Breast epithelium (tissue), 4 donors: Measurements from ENCODE around the gene MSGN1. TPM values are rescaled to one million over a fixed set of nuclear protein-coding genes. Genes with fewer than 3 reads are reported as not detected.

Experiments
- DNase-seq, 2 donors: peaks; one replicate each; pipeline ENCODE4 v3.0.0-alpha.2; 2019; ENCODE audit warnings: low spot score in 2 of 2
- H3K27ac ChIP-seq, 2 donors: fragments of 200-600 bp; sonication (generic) in 1 of 2; one replicate each; pipeline ENCODE4 v1.5.1; 2016 to 2019; ENCODE audit warnings: mild to moderate bottlenecking in 1 of 2
- H3K27me3 ChIP-seq, 2 donors: fragments of 200-600 bp; sonication (generic) in 1 of 2; one replicate each; pipeline versions ENCODE4 v1.5.1 to v1.6.0; 2017 to 2019; ENCODE audit warnings: control low read depth in 1 of 2, mild to moderate bottlenecking in 1 of 2
- H3K36me3 ChIP-seq: fragments of 200-600 bp; one replicate; pipeline ENCODE4 v1.5.1; 2019
- H3K4me1 ChIP-seq, 2 donors: fragments of 200-600 bp; sonication (generic); one replicate each; pipeline ENCODE4 v1.5.1; 2016 to 2019; ENCODE audit warnings: control low read depth in 1 of 2
- H3K4me3 ChIP-seq, 3 donors: fragments of 200-600 bp; sonication (generic); 1 replicate in 2 of 3; 2 replicates in 1 of 3; pipeline ENCODE4 v1.5.1; 2016 to 2019; ENCODE audit warnings: mild to moderate bottlenecking in 3 of 3, moderate library complexity in 2 of 3
- H3K9me3 ChIP-seq, 2 donors: fragments of 200-600 bp; sonication (generic) in 1 of 2; one replicate each; pipeline ENCODE4 v1.5.1; 2016 to 2019; ENCODE audit warnings: control low read depth in 1 of 2
- CTCF ChIP-seq, 3 donors: fragments of 450-650 bp; IDR thresholded peaks; one replicate each; pipeline ENCODE4 v1.5.1; 2016 to 2017; ENCODE audit warnings: antibody characterized with exemption in 3 of 3, mild to moderate bottlenecking in 3 of 3, moderate library complexity in 3 of 3
- POLR2A ChIP-seq: fragments of 450-650 bp; IDR thresholded peaks from one replicate; pipeline ENCODE4 v1.6.1; 2016; ENCODE audit warnings: antibody characterized with exemption, mild to moderate bottlenecking, moderate library complexity
- POLR2AphosphoS5 ChIP-seq, 3 donors: sonication (generic); formaldehyde crosslinking; IDR thresholded peaks; one replicate each; pipeline ENCODE4 v1.6.1; 2017; ENCODE audit warnings: antibody characterized with exemption in 3 of 3
- intact Hi-C: fragments of 100-400 bp; cut with DNase I; formaldehyde crosslinking; loops from one replicate; pipeline ENCODE4 v1.15.1; 2023; ENCODE audit warnings: low total_unique reads
- total RNA-seq, 3 donors: library from RNA; depleted of rRNA; stranded (reverse); fragments of >200 nt; gene quantifications; one replicate each; pipeline ENCODE4 v1.1.0, GENCODE V29; 2016

Gene MSGN1
- total RNA-seq, 3 donors from 2014 or later: not detected

GRCh38 chr2:17847236-17847635 is 31.0 kb downstream of the MSGN1 start:
- DNase-seq: no peak
- Histone ChIP-seq H3K4me3 (no peak overlapping the region), H3K9me3 (no peaks in the 10 kb centered on the region), H3K27ac (no peak overlapping the region), H3K36me3 (no peaks in the 10 kb centered on the region), H3K27me3 (no peaks in the 10 kb centered on the region), H3K4me1 (no peaks in the 10 kb centered on the region)
- no peak for TF ChIP-seq CTCF (IDR thresholded peaks at IDR 0.05)
- no peak for TF ChIP-seq POLR2A
- no peak for TF ChIP-seq POLR2AphosphoS5 (IDR thresholded peaks at IDR 0.05)
- intact Hi-C loops: no loop called here

- intact Hi-C loops: no loop called here
- TF ChIP-seq CTCF (IDR thresholded peaks at IDR 0.05) (no peak), POLR2AphosphoS5 (IDR thresholded peaks at IDR 0.05) (no peak), POLR2A (no peak)
- Histone ChIP-seq H3K4me1 (no peaks in the 10 kb centered on the region), H3K36me3 (no peaks in the 10 kb centered on the region), H3K27me3 (no peaks in the 10 kb centered on the region), H3K4me3 (no peak overlapping the region), H3K9me3 (no peaks in the 10 kb centered on the region), H3K27ac (no peak overlapping the region)
- DNase-seq: no peak
These were observed 33.0 kb downstream of the MSGN1 start for GRCh38 chr2:17849275-17849674.

- TF ChIP-seq POLR2AphosphoS5 (IDR thresholded peaks at IDR 0.05): no peak
- no peak for TF ChIP-seq POLR2A
- no peak for TF ChIP-seq CTCF (IDR thresholded peaks at IDR 0.05)
These were observed 33.9 kb downstream of the MSGN1 start for GRCh38 chr2:17850151-17850550.

GRCh38 chr2:17851731-17852585 is 35.7 kb downstream of the MSGN1 start:
- no peaks in the 10 kb centered on the region for H3K36me3 ChIP-seq
- no peak overlapping the region for H3K4me3 ChIP-seq
- no peaks in the 10 kb centered on the region for H3K9me3 ChIP-seq
- H3K27me3 ChIP-seq: no peaks in the 10 kb centered on the region
- H3K27ac ChIP-seq: no peak overlapping the region
- H3K4me1 ChIP-seq: no peaks in the 10 kb centered on the region
- DNase-seq: peak in 1 of 2 donors; percentile 26
- intact Hi-C loops: no loop called here
- TF ChIP-seq POLR2A (no peak), CTCF (IDR thresholded peaks at IDR 0.05) (peak; percentile 52 to 88 (median 79)), POLR2AphosphoS5 (IDR thresholded peaks at IDR 0.05) (no peak)

More at GRCh38 chr2:17850151-17850550, 33.9 kb downstream of the MSGN1 start:
- Histone ChIP-seq H3K9me3 (no peaks in the 10 kb centered on the region), H3K27me3 (no peaks in the 10 kb centered on the region), H3K27ac (no peak overlapping the region), H3K4me3 (no peak overlapping the region), H3K36me3 (no peaks in the 10 kb centered on the region), H3K4me1 (no peaks in the 10 kb centered on the region)
- intact Hi-C loops: no loop called here
- DNase-seq: no peak

- Histone ChIP-seq H3K9me3 (no peaks in the 10 kb centered on the region), H3K36me3 (no peaks in the 10 kb centered on the region), H3K4me1 (no peaks in the 10 kb centered on the region), H3K4me3 (no peak overlapping the region), H3K27me3 (no peaks in the 10 kb centered on the region), H3K27ac (no peak overlapping the region)
- no peak for DNase-seq
- intact Hi-C loops: no loop called here
- TF ChIP-seq CTCF (IDR thresholded peaks at IDR 0.05) (no peak), POLR2A (no peak), POLR2AphosphoS5 (IDR thresholded peaks at IDR 0.05) (no peak)
These were observed 37.5 kb downstream of the MSGN1 start for GRCh38 chr2:17853799-17854198.
